Psoas muscle (tissue), 8 donors: ENCODE data around the gene ZNF831. TPM values are rescaled to one million over a fixed set of nuclear protein-coding genes. Genes with fewer than 3 reads are reported as not detected.

Source experiments
- ATAC-seq, 4 donors: fragments of 200-7000 bp; cut with Tn5 transposase; one replicate each; pipeline ENCODE4 v1.9.1; 2020; ENCODE audit warnings: moderate library complexity in 3 of 4, mild to moderate bottlenecking in 2 of 4
- DNase-seq, 2 donors: peaks; one replicate each; pipeline ENCODE4 v3.0.0-alpha.2; 2020
- H3K27ac ChIP-seq: fragments of 200-600 bp; one replicate; pipeline ENCODE4 v1.8.0; 2022
- H3K27me3 ChIP-seq, 3 donors: fragments of 200-600 bp in 1 of 3; one replicate each; pipeline versions ENCODE4 v1.6.1 to v1.8.0; 2013 to 2022; ENCODE audit warnings: low read length in 2 of 3, mild to moderate bottlenecking in 2 of 3, moderate library complexity in 1 of 3; ENCODE audit not compliant: insufficient read depth in 3 of 3
- H3K36me3 ChIP-seq, 2 donors: fragments of 200-600 bp in 1 of 2; one replicate each; pipeline versions ENCODE4 v1.6.1 to v1.8.0; 2013 to 2022; ENCODE audit warnings: low read depth in 1 of 2, mild to moderate bottlenecking in 1 of 2, moderate library complexity in 1 of 2; ENCODE audit not compliant: insufficient read depth in 1 of 2
- H3K4me1 ChIP-seq: fragments of 200-600 bp; one replicate; pipeline ENCODE4 v1.8.0; 2022
- H3K4me3 ChIP-seq: fragments of 200-600 bp; one replicate; pipeline ENCODE4 v1.8.0; 2022; ENCODE audit warnings: mild to moderate bottlenecking
- H3K9me3 ChIP-seq: fragments of 200-600 bp; one replicate; pipeline ENCODE4 v1.8.0; 2022
- WGBS, 3 donors: extraction: QIAGEN DNeasy Blood & Tissue Kit; methylation state at CpG; one replicate each; pipeline versions ENCODE4 v1.1.6 to v1.1.7; 2013; 5-methylcytosine and 5-hydroxymethylcytosine counted together
- intact Hi-C, 2 donors: fragments of 100-400 bp; cut with DNase I; formaldehyde crosslinking; loops; one replicate each; pipeline versions ENCODE4 v1.11.0 to v1.14.2; 2022
- polyA plus RNA-seq, 3 donors: library from polyadenylated mRNA; stranded (reverse); fragments of 200-250 nt; gene quantifications; one replicate each; pipeline ENCODE4 v1.2.3, GENCODE V29; 2013
- total RNA-seq, 4 donors: library from RNA; stranded (reverse); fragmentation: NEBNext Ultra II Directional in 2 of 4; extraction: Animal tissue kit (Norgen Biotek cat#: 25700) in 2 of 4; gene quantifications; one replicate each; pipeline versions ENCODE4 v1.2.1 to v1.2.4, GENCODE V29; 2021 to 2023
- TF ChIP-seq, protein P1 (sequence below): fragments of 200-600 bp; IDR thresholded peaks from one replicate; pipeline ENCODE4 v1.8.0; 2022; ENCODE audit warnings: antibody characterized with exemption
- donor health status: healthy with polysubstance abuse.
- donor health status: DM: no; HTN: no; CAD: no; lungs with moderate emphysema.
- donor health status: Bipolar disorder and iron deficiency.
- donor health status: healthy.
- donor health status: DM: yes; HTN: yes; CAD: no.
- donor health status: DM: no; HTN: no; CAD: no.
- donor health status: DM: no; HTN: no; CAD: no.
- donor health status: DM: yes; HTN: yes; CAD: no.

Gene ZNF831
- total and polyA plus RNA-seq, 7 donors = 0.01 to 0.08 (median 0.03) TPM; not detected in 1

GRCh38 chr20:59265298-59265697 is 101.7 kb downstream of the ZNF831 start:
- no peaks in the 10 kb centered on the region for H3K9me3 ChIP-seq
- no peaks in the 10 kb centered on the region for H3K4me1 ChIP-seq
- no peaks in the 10 kb centered on the region for H3K36me3 ChIP-seq
- TF ChIP-seq, protein P1, sequence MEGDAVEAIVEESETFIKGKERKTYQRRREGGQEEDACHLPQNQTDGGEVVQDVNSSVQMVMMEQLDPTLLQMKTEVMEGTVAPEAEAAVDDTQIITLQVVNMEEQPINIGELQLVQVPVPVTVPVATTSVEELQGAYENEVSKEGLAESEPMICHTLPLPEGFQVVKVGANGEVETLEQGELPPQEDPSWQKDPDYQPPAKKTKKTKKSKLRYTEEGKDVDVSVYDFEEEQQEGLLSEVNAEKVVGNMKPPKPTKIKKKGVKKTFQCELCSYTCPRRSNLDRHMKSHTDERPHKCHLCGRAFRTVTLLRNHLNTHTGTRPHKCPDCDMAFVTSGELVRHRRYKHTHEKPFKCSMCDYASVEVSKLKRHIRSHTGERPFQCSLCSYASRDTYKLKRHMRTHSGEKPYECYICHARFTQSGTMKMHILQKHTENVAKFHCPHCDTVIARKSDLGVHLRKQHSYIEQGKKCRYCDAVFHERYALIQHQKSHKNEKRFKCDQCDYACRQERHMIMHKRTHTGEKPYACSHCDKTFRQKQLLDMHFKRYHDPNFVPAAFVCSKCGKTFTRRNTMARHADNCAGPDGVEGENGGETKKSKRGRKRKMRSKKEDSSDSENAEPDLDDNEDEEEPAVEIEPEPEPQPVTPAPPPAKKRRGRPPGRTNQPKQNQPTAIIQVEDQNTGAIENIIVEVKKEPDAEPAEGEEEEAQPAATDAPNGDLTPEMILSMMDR = no peak
- intact Hi-C loops = no loop called here
- no peak overlapping the region for H3K27ac ChIP-seq
- H3K4me3 ChIP-seq = no peak overlapping the region
- DNase-seq = no peak
- ATAC-seq = no peak
- peaks cover 4 to 27% (median 5%) of the 10 kb centered on the region in 3 donors for H3K27me3 ChIP-seq

DNA sequence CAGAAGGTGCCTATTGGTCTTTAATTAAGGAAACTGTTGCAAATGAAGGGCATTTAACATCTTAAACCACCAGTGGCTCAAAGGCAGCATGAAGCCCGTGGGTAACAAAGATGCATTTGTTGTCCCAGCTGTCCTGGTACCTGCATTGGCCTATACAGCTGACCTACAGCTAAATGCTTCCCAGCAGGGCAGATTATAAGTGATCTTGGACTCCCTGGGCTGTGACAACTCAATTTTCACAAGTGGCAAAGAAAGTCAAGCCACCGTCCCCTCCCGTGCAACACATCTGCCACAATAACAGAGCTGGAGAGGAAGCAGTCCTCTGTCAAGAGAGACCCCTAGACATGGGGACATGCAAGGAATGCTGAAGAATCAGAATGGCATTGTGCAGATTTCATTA is 105.2 kb downstream of the ZNF831 start:
- Histone ChIP-seq H3K36me3 (no peaks in the 10 kb centered on the region), H3K4me3 (no peak overlapping the region), H3K4me1 (no peaks in the 10 kb centered on the region), H3K27ac (no peak overlapping the region), H3K9me3 (no peaks in the 10 kb centered on the region), H3K27me3 (peaks cover 0 to 17% (median 4%) of the 10 kb centered on the region in 3 donors)
- ATAC-seq (no peak), DNase-seq (no peak)
- TF ChIP-seq, protein P1 = no peak
- WGBS, 3 donors = 49 to 63% (median 58%) methylated on average over 3 of the region's 3 CpGs
- intact Hi-C loops = no loop called here

DNA sequence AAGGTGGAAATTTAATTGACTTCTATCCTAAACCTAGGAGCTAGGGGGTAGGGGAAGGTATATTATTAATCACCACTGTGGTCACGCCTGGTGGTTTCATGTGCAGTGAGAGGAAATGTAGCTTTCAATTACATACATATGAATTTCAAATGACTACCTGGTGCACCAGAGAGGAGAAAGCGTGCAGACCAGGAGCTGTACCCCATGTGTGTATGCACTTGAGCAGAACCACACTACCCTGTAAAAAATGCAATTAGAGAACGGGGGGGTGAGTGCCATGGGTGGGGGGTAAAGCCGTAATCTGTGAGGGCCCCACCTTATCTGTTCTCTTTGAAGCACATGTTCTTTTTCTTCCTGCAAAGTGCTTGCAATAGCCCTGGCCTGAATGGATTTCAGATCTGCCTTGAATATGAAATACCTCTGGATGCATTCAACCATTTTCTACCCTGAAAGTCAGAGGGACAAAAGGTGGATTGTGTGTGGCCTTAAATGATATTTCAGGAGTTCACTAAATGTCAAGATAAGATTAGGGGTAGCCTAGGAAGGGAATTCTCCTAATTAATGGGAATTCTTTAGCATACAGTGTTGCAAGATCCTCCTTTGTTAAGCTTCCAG is 105.9 kb downstream of the ZNF831 start:
- no peaks in the 10 kb centered on the region for H3K36me3 ChIP-seq
- peaks cover 0 to 20% (median 4%) of the 10 kb centered on the region in 3 donors for H3K27me3 ChIP-seq
- no peak overlapping the region for H3K27ac ChIP-seq
- H3K9me3 ChIP-seq = no peaks in the 10 kb centered on the region
- DNase-seq (no peak), ATAC-seq (no peak)
- H3K4me3 ChIP-seq = no peak overlapping the region
- intact Hi-C loops = no loop called here
- TF ChIP-seq, protein P1 = no peak
- 72 to 92% (median 79%) methylated on average over 4 of the region's 4 CpGs for WGBS, 3 donors
- H3K4me1 ChIP-seq = no peaks in the 10 kb centered on the region

- intact Hi-C loops = no loop called here
- whole genome bisulfite sequencing, 3 donors = 60 to 95% (median 81%) methylated on average over 3 of the region's 3 CpGs
- no peak for DNase-seq
- Histone ChIP-seq H3K4me3 (no peak overlapping the region), H3K4me1 (no peaks in the 10 kb centered on the region), H3K27me3 (peaks cover 0 to 28% (median 4%) of the 10 kb centered on the region in 3 donors), H3K36me3 (no peaks in the 10 kb centered on the region), H3K9me3 (no peaks in the 10 kb centered on the region), H3K27ac (no peak overlapping the region)
- TF ChIP-seq, protein P1 = no peak
- ATAC-seq = no peak
Observed at GRCh38 chr20:59270380-59270779, 106.8 kb downstream of the ZNF831 start.
